H9 (cell line): ENCODE results near the gene GSG1L. TPM values are rescaled to one million over a fixed set of nuclear protein-coding genes. Genes with fewer than 3 reads are reported as not detected.

Source experiments
- DNase-seq: peaks from one replicate; pipeline ENCODE4 v3.0.0-alpha.2; 2017
- H2AFZ ChIP-seq: one replicate; pipeline ENCODE4 v1.6.1; 2013; ENCODE audit warnings: mild to moderate bottlenecking, low read length, control low read depth, moderate library complexity
- H2AK5ac ChIP-seq: 2 replicates; pipeline ENCODE4 v1.6.1; 2013; ENCODE audit warnings: low read length, control low read depth, mixed read lengths; ENCODE audit not compliant: insufficient read length
- H2BK120ac ChIP-seq: one replicate; pipeline ENCODE4 v1.6.1; 2013; ENCODE audit warnings: low read depth, mild to moderate bottlenecking, low read length, control low read depth, inconsistent platforms; ENCODE audit not compliant: poor library complexity, severe bottlenecking
- H2BK12ac ChIP-seq: 2 replicates; pipeline ENCODE4 v1.6.1; 2013; ENCODE audit warnings: low read length, control low read depth, mixed read lengths, low read depth; ENCODE audit not compliant: insufficient read length
- H2BK15ac ChIP-seq: 2 replicates; pipeline ENCODE4 v1.6.1; 2013; ENCODE audit warnings: low read depth, low read length, control low read depth
- H2BK20ac ChIP-seq: one replicate; pipeline ENCODE4 v1.6.1; 2013; ENCODE audit warnings: low read depth, mild to moderate bottlenecking, low read length, control low read depth, inconsistent platforms; ENCODE audit not compliant: poor library complexity, severe bottlenecking
- H2BK5ac ChIP-seq: 2 replicates; pipeline ENCODE4 v1.6.1; 2013; ENCODE audit warnings: low read length, control low read depth, mixed read lengths; ENCODE audit not compliant: insufficient read length
- H3K14ac ChIP-seq: 2 replicates; pipeline ENCODE4 v1.6.1; 2013; ENCODE audit warnings: low read length, control low read depth; ENCODE audit not compliant: insufficient read depth
- H3K18ac ChIP-seq: 2 replicates; pipeline ENCODE4 v1.6.1; 2013; ENCODE audit warnings: low read depth, mild to moderate bottlenecking, mixed read lengths, low read length, control low read depth; ENCODE audit not compliant: insufficient read length
- H3K23ac ChIP-seq: 2 replicates; pipeline ENCODE4 v1.6.1; 2013; ENCODE audit warnings: low read length, control low read depth, mixed read lengths, low read depth; ENCODE audit not compliant: insufficient read length
- H3K23me2 ChIP-seq: 2 replicates; pipeline ENCODE4 v1.6.1; 2013; ENCODE audit warnings: low read depth, mild to moderate bottlenecking, mixed read lengths, low read length, control low read depth; ENCODE audit not compliant: insufficient read length, poor library complexity, severe bottlenecking
- H3K27ac ChIP-seq: 2 replicates; pipeline ENCODE4 v1.5.1; 2013; ENCODE audit warnings: low read length, control low read depth, mixed read lengths, low read depth; ENCODE audit not compliant: insufficient read length
- H3K27me3 ChIP-seq: 2 replicates; pipeline ENCODE4 v1.6.1; 2013; ENCODE audit warnings: low read length, control low read depth, inconsistent platforms; ENCODE audit not compliant: insufficient read depth
- H3K4ac ChIP-seq: 2 replicates; pipeline ENCODE4 v1.6.1; 2013; ENCODE audit warnings: low read depth, mild to moderate bottlenecking, control low read depth, inconsistent platforms, low read length, moderate library complexity
- H3K4me1 ChIP-seq: 2 replicates; pipeline ENCODE4 v1.6.1; 2013; ENCODE audit warnings: low read length, control low read depth, inconsistent platforms; ENCODE audit not compliant: insufficient read depth
- H3K4me2 ChIP-seq: 2 replicates; pipeline ENCODE4 v1.6.1; 2013; ENCODE audit warnings: low read length, control low read depth, mixed read lengths; ENCODE audit not compliant: insufficient read length, insufficient read depth
- H3K56ac ChIP-seq: 2 replicates; pipeline ENCODE4 v1.6.1; 2013; ENCODE audit warnings: low read depth, mild to moderate bottlenecking, mixed read lengths, low read length, control low read depth; ENCODE audit not compliant: insufficient read length
- H3K79me1 ChIP-seq: 2 replicates; pipeline ENCODE4 v1.6.1; 2013; ENCODE audit warnings: low read depth, mild to moderate bottlenecking, moderate library complexity, low read length, control low read depth, inconsistent platforms; ENCODE audit not compliant: insufficient read depth, poor library complexity, severe bottlenecking
- H3K79me2 ChIP-seq: 2 replicates; pipeline ENCODE4 v1.6.1; 2013; ENCODE audit warnings: low read length, control low read depth, inconsistent platforms; ENCODE audit not compliant: insufficient read depth
- H3K9ac ChIP-seq: 2 replicates; pipeline ENCODE4 v1.6.1; 2013; ENCODE audit warnings: low read length, control low read depth, mixed read lengths; ENCODE audit not compliant: insufficient read length; ENCODE audit errors: extremely low read depth
- H3K9me3 ChIP-seq: one replicate; pipeline ENCODE4 v1.6.1; 2013; ENCODE audit warnings: low read depth, low read length, inconsistent platforms; ENCODE audit not compliant: control insufficient read depth
- H3T11ph ChIP-seq: one replicate; pipeline ENCODE4 v1.6.1; 2013; ENCODE audit warnings: mild to moderate bottlenecking, low read length, control low read depth, inconsistent platforms
- H4K20me1 ChIP-seq: one replicate; pipeline ENCODE4 v1.6.1; 2013; ENCODE audit not compliant: control insufficient read depth, insufficient read length, insufficient read depth
- H4K5ac ChIP-seq: 2 replicates; pipeline ENCODE4 v1.6.1; 2013; ENCODE audit warnings: low read depth, mild to moderate bottlenecking, mixed read lengths, low read length, control low read depth; ENCODE audit not compliant: insufficient read length
- H4K8ac ChIP-seq: replicated peaks from 2 replicates; pipeline ENCODE4 v1.6.1; 2013; ENCODE audit warnings: low read length, control low read depth, mixed read lengths, low read depth; ENCODE audit not compliant: insufficient read length
- H4K91ac ChIP-seq: 2 replicates; pipeline ENCODE4 v1.6.1; 2013; ENCODE audit warnings: low read depth, mild to moderate bottlenecking, moderate library complexity, mixed read lengths, low read length, control low read depth; ENCODE audit not compliant: insufficient read length
- H3K27ac Mint-ChIP-seq, 3 experiments: 2 replicates in 2 of 3; 3 replicates in 1 of 3; pipeline ENCODE4 v1.8.0; 2020 to 2021; ENCODE audit warnings: mixed read lengths in 3 of 3, mild to moderate bottlenecking in 1 of 3, moderate library complexity in 1 of 3
- H3K27me3 Mint-ChIP-seq: 2 replicates; pipeline ENCODE4 v1.8.0; 2021; ENCODE audit warnings: low read depth, mild to moderate bottlenecking, moderate library complexity, mixed read lengths
- H3K36me3 Mint-ChIP-seq, 3 experiments: 2 replicates in 2 of 3; 3 replicates in 1 of 3; pipeline ENCODE4 v1.8.0; 2020 to 2021; ENCODE audit warnings: low read depth in 3 of 3, mixed read lengths in 3 of 3; ENCODE audit not compliant: insufficient read depth in 1 of 3
- H3K4me1 Mint-ChIP-seq, 2 experiments: 2 replicates each; pipeline ENCODE4 v1.8.0; 2020; ENCODE audit warnings: mixed read lengths in 2 of 2
- H3K4me3 Mint-ChIP-seq, 2 experiments: 2 replicates in 1 of 2; 3 replicates in 1 of 2; pipeline ENCODE4 v1.8.0; 2020 to 2021; ENCODE audit warnings: mild to moderate bottlenecking in 2 of 2, mixed read lengths in 2 of 2, moderate library complexity in 1 of 2
- H3K9me3 Mint-ChIP-seq, 2 experiments: 2 replicates in 1 of 2; 3 replicates in 1 of 2; pipeline ENCODE4 v1.8.0; 2020; ENCODE audit warnings: mild to moderate bottlenecking in 2 of 2, mixed read lengths in 2 of 2, moderate library complexity in 1 of 2
- WGBS: extraction: QIAGEN DNeasy Blood & Tissue Kit; methylation state at CpG from one replicate; pipeline ENCODE4 v1.1.7; 2013; ENCODE audit warnings: missing lambda C conversion rate, low lambda C conversion rate, mixed read lengths; ENCODE audit not compliant: insufficient read length; ENCODE audit errors: extremely low coverage; 5-methylcytosine and 5-hydroxymethylcytosine counted together
- total RNA-seq: library from RNA; stranded (reverse); gene quantifications from 2 replicates; pipeline ENCODE4 v1.2.1, GENCODE V29; 2021
- TF ChIP-seq, protein P1 (sequence below): fragments of 200-600 bp; sonication (generic); conservative IDR thresholded peaks from 3 replicates; pipeline ENCODE4 v1.8.0; 2021; ENCODE audit warnings: antibody characterized with exemption, mild to moderate bottlenecking

Gene GSG1L
- total RNA-seq, 1 experiment from 2014 or later = 0.35 TPM

DNA sequence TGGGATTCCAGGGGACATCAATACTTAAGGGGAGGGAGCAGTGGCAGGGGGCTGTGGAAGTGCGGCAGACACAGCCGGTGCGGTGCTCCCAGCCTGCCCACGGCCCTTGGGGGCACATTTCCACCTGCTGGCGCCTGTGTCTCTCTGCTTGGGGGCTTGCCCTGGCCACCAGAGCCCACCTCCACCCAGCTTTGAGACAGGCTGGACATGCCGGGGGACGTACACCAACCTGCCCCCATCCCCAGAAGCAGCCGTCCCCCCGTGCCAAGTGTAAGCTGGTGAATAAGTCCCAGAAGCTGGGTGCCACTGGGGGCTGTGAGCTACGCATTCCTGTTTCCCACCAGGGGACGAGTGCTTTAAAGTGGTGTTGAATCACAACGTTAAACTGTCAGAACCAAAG, 172.6 kb downstream of the GSG1L start:
- H4K20me1 ChIP-seq = no peaks in the 10 kb centered on the region
- H4K8ac ChIP-seq = no peak overlapping the region
- H3K9ac ChIP-seq = no peak overlapping the region
- Mint-ChIP-seq H3K9me3 (no peaks in the 10 kb centered on the region), H3K36me3 (no peaks in the 10 kb centered on the region), H3K4me3 (no peak overlapping the region), H3K27me3 (peaks cover 35% of the 10 kb centered on the region), H3K4me1 (peaks cover 13% of the 10 kb centered on the region in 2 experiments), H3K27ac (peak overlapping the region in 1 of 3 experiments; percentile 76; a peak in 1 of 7 replicates)
- H3K4me1 ChIP-seq = 0 out of 2 replicates have a peak, but pooled peaks cover 2% of the 10 kb centered on the region
- H2BK5ac ChIP-seq = no peak overlapping the region
- no peak overlapping the region for H3K14ac ChIP-seq
- no peak for DNase-seq
- no peak overlapping the region for H3K18ac ChIP-seq
- no peaks in the 10 kb centered on the region for H3K79me1 ChIP-seq
- no peak overlapping the region for H4K5ac ChIP-seq
- H3K79me2 ChIP-seq = no peaks in the 10 kb centered on the region
- H2BK120ac ChIP-seq = no peak overlapping the region
- no peak overlapping the region for H2BK12ac ChIP-seq
- H3K23ac ChIP-seq = no peak overlapping the region
- H3K4ac ChIP-seq = no peak overlapping the region
- no peaks in the 10 kb centered on the region for H3K27me3 ChIP-seq
- no peak overlapping the region for H3K27ac ChIP-seq
- H3K56ac ChIP-seq = no peak overlapping the region
- TF ChIP-seq, protein P1, sequence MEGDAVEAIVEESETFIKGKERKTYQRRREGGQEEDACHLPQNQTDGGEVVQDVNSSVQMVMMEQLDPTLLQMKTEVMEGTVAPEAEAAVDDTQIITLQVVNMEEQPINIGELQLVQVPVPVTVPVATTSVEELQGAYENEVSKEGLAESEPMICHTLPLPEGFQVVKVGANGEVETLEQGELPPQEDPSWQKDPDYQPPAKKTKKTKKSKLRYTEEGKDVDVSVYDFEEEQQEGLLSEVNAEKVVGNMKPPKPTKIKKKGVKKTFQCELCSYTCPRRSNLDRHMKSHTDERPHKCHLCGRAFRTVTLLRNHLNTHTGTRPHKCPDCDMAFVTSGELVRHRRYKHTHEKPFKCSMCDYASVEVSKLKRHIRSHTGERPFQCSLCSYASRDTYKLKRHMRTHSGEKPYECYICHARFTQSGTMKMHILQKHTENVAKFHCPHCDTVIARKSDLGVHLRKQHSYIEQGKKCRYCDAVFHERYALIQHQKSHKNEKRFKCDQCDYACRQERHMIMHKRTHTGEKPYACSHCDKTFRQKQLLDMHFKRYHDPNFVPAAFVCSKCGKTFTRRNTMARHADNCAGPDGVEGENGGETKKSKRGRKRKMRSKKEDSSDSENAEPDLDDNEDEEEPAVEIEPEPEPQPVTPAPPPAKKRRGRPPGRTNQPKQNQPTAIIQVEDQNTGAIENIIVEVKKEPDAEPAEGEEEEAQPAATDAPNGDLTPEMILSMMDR = no peak
- H2AK5ac ChIP-seq = no peak overlapping the region
- H3K23me2 ChIP-seq = no peaks in the 10 kb centered on the region
- WGBS = no CpG with 5 or more reads among the region's 12 CpGs
- H2AFZ ChIP-seq = no peak overlapping the region
- H3K9me3 ChIP-seq = no peaks in the 10 kb centered on the region
- no peak overlapping the region for H4K91ac ChIP-seq
- H2BK20ac ChIP-seq = no peak overlapping the region
- no peak overlapping the region for H2BK15ac ChIP-seq
- no peak overlapping the region for H3T11ph ChIP-seq
- H3K4me2 ChIP-seq = no peak overlapping the region
